Umbilical cord (tissue), 2 donors: ENCODE data around the gene PAX7. TPM values are rescaled to one million over a fixed set of nuclear protein-coding genes. Genes with fewer than 3 reads are reported as not detected.
"Not testable (repeated sequence)": the region's sequence is repeated elsewhere in the genome, so short reads cannot be mapped to it uniquely, and the experiment has no call there.

Source experiments
- DNase-seq: peaks from one replicate; pipeline ENCODE4 v3.0.0-alpha.2; 2015; ENCODE audit warnings: low spot score
- total RNA-seq: library from RNA; depleted of rRNA; stranded (reverse); fragments of >200 nt; gene quantifications from one replicate; pipeline ENCODE4 v1.2.3, GENCODE V29; 2014; ENCODE audit warnings: low replicate concordance; ENCODE audit not compliant: insufficient read depth

Gene PAX7
- total RNA-seq, result 1.4 TPM

DNA sequence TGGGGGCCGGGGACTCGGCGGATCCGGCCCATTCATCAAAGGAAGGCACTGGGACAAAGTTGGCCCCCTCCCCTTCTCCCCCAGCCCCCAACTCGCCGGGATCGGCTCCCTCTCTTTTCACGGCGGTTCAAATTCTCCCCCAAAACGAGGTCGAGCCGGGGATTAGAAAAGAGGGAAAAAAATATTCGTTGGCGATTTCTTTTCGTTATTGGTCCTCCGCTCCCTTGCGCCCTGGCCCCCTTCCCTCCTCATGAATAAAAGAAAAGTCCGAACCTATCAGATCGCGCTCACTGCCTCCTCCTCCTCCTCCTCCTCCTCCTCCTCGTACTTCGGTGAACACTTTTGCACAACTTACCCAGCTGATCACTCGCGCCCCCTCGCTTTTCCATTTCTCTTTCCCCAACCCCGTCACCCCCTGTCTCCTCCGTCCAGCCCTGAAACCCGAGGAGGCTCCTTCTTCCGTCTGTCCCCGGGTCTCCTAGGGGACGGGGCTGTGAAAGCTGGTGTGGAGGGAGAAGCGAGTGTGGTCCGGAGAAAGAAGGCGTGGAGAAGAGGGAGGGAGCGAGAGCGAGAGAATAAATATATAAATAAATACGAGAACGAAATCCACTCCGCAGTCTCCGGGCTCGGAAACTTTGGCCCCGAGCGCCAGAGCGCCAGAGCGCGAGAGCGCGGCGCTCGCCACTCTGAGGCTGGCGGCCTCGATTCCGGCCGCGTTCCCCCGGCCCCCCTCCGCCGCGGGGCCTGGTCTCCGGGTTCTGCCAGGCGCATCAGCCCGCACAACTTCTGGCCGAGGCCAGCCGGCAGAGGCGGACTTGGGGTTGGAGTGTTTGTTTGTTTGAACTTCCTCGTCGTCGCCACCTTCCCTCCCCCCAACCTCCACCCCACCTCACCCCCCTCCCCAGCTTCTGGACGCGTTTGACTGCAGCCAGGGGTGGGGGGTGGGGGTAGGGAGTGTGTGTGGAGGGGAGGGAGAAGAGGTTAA, at the start of gene PAX7:
Gene PAX7 (plus strand): TSS at position 336 of the 985 bp plus-strand sequence. CDS start 758 bp downstream, outside the sequence.
- DNase-seq, result no peak

DNA sequence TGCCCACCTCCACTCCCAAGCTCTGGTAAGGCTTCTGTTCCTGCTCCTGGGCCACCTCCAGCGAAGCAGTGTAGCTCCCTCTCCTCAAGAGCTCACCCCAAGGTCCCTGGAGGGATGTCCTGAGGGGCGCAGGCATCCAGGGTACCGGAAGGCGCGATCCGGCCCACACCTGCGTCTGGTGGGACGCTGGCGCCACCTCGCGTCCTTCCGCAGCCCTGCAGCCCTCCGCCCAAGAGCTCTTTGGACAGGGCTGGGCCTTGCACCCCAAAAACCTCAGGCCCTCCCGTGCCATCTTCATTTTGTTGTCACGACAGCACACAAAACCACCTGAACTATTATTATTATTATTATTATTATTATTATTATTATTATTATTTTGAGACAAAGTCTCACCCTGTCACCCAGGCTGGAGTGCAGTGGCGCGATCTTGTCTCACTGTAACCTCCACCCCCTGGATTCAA, 49.2 kb upstream of the PAX7 start:
- DNase-seq, result no peak

DNA sequence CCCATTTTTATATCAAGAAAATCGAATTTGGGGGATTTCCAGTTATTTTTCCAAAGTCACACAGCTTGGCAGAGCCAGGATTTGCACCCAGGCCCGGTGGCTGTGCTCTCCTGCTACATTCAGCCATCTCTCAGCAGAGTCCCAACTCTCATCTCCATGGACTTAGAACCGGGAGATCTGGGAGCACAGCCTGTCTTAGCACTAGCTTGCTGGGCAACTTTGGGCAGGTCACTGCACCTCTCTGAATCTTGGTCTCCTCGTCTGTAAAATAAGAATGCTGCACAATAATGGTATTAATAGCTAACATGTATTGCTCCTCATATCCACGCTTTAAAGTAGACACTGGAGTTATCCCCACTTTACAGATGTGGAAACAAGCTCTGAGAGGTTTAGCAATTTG, 47.8 kb upstream of the PAX7 start:
- DNase-seq, result no peak

DNA sequence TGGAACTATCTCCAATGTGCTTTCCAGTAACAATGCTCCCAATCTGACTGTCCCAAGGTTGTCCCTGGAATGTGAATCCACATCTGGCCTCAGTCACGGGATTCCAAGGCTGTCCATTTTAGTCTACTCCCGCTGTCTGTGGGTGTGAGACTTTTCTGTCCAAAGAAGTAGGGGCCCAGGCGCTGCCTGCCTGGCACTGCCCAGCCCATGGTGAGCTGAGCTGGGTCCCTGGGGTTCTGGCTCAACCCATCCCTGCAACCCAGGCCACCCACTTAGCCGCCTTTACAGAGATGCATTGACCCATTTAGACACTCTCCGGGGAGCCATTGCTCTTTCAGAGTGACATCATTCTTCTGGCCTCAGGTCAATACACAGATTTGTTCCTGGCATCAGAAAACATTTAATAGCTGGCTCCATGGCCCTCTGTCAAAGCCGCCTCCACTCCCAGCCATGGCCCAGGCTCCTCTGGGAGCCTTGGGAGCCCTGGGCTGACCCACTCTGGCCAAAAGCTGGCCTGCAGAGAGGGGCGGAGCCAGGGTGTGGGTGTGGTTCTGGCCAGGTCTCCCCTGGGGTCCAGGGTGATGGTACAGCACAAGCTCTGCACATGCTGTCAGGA, 47.2 kb upstream of the PAX7 start:
- no peak for DNase-seq

DNA sequence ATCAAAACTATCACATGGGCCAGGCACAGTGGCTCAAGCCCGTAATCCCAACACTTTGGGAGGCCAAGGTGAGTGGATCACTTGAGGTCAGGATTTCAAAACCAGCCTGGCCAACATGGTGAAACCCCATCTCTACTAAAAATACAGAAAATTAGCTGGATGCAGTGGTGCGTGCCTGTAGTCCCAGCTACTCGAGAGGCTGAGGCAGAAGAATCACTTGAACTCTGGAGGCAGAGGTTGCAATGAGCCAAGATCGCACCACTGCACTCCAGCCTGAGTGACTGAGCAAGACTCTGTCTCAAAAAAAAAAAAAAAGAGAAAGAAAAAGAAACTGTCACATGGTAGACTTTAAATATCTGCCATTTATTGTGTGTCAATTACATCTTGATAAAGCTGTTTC, 44.6 kb upstream of the PAX7 start:
- not testable (repeated sequence) for DNase-seq

DNA sequence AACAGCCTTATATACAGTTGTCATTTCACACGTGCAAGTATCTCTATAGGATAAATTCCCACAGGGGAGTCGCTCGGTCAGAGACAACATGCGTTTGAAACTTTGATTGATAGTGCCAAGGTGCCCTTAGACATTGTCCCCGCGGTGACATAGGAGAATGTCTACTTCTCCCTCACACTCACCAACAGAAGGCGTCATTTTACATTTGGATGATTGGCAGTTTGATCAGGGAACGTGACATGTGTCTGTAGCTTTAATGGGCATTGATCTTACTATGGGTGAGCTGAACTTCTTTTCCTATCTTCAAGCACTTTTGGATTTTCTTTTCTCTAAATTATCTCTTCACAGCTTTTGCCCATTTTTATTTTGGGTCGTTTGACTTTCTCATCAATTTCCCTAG, 42.6 kb upstream of the PAX7 start:
- DNase-seq, result no peak

DNA sequence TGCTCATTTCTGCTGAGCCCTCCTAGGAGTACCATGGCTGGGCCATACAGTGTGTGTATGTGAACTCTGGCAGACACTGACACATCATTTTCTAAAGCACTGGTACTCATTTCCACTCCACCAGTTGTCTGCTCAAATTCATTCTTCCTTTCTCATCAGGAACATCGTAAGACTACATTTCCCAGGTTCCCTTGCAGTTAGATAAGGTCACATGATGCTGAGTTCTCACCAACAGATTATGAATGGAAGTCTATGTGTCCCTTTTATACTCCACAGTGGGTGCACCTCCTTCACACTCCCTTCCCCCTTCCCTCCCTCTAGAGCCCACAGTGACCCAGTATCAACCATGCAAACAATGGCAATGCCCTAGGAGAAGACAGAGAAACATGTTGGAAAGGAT, 38.3 kb upstream of the PAX7 start:
- DNase-seq, result no peak

DNA sequence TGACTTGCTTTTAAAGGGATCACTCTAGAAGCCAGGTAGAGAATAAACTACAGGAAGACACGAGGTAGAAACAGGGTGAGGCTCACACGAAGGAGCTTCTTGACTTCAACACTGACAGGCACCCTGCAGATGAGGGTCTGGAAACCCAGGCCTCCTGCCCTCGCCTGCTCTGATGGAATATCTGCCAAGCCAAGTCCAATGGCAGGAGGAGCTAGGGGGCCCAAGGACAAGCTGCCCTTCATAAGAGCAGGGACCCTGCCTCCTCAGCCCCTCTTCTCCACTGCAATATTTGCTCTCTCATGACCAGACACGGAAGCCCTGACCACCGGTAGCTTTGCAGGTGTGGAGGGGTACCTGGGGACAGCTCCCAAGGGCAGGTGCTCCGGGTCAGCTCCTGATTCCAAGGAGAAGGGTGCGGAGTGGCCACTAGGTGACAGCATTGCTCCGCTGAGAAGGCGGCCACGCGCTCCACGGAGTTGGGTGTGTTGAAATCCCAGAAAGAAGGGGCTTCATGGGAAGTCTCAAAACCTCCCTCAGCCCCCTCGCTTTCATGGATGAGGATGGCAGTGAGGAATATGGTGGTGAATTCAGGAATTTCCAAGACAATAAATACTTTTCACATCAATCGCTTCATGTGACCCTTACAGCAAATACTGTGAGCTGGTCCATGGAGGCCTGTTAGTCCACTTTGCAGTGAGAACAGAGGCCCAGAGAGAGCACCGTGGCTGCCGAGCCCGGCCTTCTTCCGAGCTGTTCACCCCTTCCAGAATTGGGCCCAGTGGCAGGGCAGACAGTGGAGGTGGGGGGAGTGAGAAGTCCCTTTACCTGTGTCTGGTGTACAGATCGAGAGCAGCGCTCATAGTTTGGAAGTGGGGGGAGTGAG, 33.2 kb upstream of the PAX7 start:
- DNase-seq, result peak; percentile 35

DNA sequence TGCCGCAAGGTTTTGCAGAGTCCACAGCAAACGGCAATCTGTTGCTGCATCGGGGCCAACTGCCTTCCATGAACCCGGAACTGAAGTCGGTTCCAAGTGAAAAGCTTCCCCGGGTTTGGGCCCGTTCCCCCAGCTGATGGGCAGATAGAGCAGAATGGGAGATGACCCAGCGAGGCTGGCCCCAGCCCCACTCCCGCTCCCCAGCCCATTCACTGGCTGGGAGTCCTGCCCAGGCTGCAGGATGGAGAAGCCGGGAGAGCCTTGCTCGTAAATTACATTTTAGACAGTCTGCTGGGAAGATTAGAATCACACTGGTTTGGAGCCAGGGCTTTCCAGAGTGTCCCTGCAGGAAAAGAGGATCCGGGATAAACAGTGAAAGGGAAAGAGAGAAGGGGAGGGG, 31.6 kb upstream of the PAX7 start:
- DNase-seq, result peak; percentile 63

DNA sequence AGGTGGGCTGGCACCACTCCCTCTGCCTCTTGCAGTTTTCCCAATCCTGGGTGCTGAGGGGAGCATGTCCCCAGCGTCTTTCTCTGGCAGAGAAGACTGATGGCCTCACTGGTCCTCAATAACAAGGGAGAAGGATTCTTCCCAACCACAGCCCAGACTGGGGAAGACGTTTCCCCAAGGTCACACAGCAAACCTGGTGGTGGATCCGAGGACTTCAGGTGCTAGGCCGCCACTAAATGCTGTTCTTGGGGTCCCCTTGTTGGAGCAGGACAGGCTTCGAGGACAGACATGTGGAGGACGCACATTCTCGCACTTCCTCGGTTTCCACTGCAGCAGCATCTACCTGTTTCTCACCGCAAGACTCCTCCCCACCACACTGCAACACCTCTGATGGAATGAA, 30.9 kb upstream of the PAX7 start:
- no peak for DNase-seq

DNA sequence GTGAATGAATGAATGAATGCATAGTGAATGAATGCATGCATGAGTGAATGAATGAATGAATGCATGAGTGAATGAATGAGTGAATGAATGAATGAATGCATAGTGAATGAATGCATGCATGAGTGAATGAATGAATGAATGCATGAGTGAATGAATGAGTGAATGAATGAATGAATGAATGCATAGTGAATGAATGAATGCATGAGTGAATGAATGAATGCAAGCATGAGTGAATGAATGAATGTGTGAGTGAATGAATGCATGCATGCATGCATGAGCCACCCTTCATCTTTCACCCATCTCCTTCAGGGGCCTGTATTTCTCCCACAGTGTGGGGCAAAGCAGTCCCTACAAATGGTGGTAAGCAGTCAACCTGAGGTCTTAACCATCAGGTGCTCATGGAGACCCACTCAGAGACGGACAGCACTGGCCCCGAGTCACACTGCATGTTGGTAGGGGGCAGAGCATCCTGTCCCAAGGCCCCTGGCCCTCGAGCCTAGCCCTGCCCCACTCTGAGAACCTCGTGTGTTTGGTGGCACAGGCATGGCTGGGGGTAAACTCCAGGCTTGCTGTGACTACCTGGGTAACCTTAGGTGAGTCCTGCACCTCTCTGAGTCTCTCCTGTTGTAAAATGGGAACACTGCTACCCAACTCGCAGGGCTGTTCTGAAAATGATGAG, 28.0 kb upstream of the PAX7 start:
- no peak for DNase-seq

DNA sequence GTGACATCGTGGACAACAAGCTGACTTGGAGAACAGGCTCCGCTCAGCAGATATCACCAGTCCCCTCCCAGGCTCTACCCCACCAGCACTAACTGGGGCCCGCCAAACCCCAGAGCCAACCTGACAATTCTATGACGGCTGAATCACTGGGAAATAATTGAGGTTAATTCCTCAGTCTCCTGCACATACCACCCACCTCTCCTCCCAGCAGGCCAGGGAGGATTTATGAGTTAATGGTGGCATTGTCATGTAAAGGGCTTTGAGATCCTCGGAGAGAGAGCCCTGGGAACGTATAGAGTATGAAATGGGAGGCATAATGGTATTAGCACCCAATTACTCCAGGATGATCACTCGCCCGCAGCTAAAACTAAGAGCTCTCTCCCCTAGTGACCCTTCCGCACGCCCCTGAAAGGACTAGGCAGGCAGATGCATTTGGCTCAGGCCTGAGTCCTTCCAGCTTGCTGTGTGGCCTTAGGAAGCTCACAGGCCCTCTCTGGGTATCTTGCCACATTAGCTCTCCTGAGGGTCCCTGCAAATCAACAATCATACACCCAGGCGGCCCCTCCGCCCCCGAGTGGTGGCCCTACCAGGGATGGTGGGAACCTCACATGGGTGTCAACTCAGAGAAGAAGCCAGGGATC, 27.3 kb upstream of the PAX7 start:
- no peak for DNase-seq

DNA sequence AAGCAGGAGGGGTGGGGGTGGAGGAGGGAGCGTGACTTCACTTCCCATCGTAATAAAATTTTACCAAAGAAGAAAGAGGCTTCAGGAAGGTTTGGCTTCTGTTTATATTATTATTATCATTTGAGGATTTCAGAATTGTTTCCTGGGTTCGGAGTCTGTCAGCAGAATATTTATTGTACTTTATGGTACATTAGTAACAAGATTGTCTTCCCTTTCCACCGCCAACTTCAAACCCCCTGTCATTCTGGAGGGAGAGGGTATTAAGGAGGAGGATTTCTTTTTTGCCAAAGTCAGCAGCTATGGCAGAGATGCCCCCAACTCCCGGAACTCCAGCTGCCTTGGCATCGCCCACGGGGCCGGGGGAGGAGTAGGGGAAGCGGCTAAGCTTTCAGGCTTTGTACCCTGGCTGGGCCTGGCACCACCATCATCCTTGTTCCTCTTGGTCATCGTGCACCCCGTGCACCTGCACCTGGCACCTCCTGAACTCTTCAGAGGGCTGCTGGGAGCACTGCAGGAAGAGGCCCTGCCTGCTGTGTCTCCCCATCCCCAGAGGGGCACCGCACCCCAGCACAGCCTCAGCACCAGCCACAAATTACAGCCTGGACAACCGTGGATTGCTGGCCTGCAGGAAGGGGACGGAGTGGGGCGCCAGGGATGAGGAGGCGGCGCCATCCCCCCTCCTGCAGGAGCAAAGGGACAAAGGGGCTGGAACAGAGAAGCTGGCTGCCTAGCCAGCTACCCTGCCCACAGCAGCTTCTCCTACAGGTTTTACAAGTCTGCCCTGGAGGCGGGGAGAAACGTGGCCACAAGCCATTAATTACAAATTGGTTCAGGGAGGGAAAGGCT, 24.0 kb upstream of the PAX7 start:
- no peak for DNase-seq

DNA sequence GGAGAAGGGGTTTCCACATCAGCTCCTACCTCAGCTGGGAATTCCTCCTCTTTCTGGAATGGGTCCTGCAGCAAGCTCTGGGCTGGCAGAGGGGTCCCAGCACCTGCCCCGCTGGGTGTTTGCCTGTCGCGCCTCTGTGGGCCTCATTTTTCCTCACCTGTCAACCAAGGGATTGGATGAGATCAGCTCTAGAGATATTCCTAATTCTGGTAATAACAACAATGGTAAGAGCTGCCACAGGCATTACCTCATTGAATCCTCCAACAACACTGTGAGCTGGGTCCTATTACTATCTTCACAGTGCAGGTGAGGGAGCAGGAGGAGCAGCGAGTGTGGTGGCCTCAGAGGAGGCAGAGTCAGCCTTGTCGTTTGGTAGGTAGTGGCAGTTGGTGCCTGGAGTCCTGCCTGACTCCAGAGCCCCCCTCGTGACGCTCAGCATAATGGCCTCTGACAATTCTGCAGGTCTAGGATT, 23.3 kb upstream of the PAX7 start:
- no peak for DNase-seq

DNA sequence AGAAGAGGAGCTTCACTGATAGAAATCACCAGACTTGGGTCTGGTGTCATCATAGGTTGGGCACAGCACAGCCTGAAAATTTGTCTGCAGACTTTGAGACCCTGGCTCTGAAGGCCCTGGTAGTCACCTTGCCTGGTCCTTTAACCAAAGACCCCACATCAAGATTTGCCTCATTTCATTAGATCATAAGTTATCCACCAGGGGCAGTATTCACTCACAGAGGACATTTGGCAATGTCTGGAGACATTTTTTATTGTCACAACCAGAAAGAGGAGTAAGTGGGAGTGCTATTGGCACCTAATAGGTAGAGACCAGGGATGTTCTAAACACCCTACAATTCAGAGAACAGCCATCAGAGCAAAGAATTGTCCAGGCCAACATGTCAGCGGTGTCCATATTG, 22.1 kb upstream of the PAX7 start:
- DNase-seq, result no peak

DNA sequence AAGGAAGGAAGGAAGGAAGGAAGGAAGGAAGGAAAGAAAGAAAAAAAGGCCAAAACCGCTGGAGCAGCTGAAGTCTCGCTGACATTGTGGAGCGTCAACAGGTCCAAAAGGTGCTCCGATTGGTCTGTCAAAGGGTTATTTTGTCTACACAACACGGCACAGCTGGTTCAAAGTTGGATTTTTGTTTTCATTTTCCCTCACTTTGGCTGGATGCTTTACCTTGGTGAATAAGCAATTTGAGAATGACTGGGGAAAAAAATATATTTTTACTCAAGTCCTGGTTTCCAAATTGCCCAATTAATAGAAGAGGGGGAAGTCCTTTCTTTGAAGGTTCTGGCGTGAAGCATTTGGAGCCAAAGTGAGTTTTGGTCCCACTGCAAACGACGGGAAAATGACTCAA, 19.3 kb upstream of the PAX7 start:
- no peak for DNase-seq

DNA sequence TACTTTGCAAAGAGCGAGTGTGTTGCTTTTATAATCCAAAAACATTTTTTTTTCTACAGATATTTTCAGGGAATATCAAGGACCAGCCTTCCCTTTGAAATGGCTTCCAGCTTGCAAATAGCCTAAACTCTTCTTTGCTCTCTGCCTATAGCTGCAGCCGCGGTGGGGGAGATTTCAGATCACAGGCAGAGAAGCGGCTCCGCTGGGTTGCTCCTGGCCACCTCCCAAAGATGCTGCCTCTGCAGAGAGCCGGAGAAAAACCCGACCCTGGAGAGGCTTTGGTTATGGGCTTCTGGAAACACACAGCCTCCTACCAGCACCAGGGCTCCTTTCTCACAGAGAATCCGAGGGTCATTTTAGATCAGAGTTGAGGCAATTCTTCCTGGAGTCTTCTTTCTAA, 18.6 kb upstream of the PAX7 start:
- DNase-seq, result no peak

DNA sequence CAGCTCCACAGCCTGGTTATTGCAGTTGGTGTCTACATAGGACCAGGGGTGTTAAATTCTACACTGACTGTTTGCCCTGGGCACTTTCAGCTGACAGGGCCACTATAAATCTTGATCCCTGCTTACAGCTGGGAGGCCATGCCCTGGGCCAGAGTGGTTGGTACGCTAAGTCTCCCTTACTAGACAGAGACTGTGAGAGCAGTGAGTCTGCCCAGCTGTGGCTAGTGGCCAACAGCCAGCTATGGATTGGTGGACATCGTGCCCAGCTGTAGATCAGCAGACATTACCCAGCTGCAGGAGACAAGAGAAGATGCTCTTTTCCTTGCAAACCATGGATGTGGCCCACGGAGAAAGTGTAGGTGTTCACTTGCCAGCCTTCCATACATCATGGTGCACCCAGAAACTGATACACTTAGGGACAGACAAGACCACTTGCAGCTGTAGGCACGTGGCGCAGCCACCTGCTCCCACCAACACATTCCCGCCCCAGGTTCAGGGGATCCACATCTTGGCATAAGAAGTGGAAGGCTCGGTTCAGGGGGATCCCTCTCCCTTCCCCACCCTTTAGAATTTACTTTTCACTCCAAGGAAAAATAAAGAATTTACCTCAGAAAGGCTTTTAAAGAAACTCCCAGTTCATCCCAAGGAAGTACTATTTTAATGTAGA, 16.4 kb upstream of the PAX7 start:
- no peak for DNase-seq
